GM18868 (cell line): ENCODE data around the gene RPSA.
A peak's percentile ranks its signal among the peaks of the same experiment; 100 is the strongest.
"Not testable (repeated sequence)": the region's sequence is repeated elsewhere in the genome, so short reads cannot be mapped to it uniquely, and the experiment has no call there.

Experiments
- ATAC-seq: cut with Tn5 transposase; IDR thresholded peaks from one replicate; pipeline ENCODE4 v1.9.1; 2021; ENCODE audit warnings: mild to moderate bottlenecking, moderate library complexity; ENCODE audit not compliant: unreplicated experiment

RPSA gene

GRCh38 chr3:39388153-39388552, 18.4 kb upstream of the RPSA start:
- ATAC-seq = no peak

- ATAC-seq = peak; percentile 82
Observed at GRCh38 chr3:39388741-39389248, 17.7 kb upstream of the RPSA start.

GRCh38 chr3:39390181-39390580, 16.3 kb upstream of the RPSA start:
- no peak for ATAC-seq

- no peak for ATAC-seq
Observed at GRCh38 chr3:39396690-39397089, 9.8 kb upstream of the RPSA start.

- no peak for ATAC-seq
Observed at GRCh38 chr3:39398700-39399099, 7.8 kb upstream of the RPSA start.

- ATAC-seq = no peak
Observed at GRCh38 chr3:39401983-39402382, 4.5 kb upstream of the RPSA start.

GRCh38 chr3:39404943-39405686, 1.4 kb upstream of the RPSA start:
- no peak for ATAC-seq

GRCh38 chr3:39405687-39406367, 693 bp upstream of the RPSA start:
- no peak for ATAC-seq

GRCh38 chr3:39407259-39407629, 724 bp downstream of the RPSA start:
- ATAC-seq = no peak

GRCh38 chr3:39407773-39408492, 1.4 kb downstream of the RPSA start:
- no peak for ATAC-seq

- ATAC-seq = no peak
Observed at GRCh38 chr3:39408493-39409372, 2.2 kb downstream of the RPSA start.

- no peak for ATAC-seq
Observed at GRCh38 chr3:39409514-39410136, 3.1 kb downstream of the RPSA start.

- ATAC-seq = no peak
Observed at GRCh38 chr3:39410893-39411292, 4.4 kb downstream of the RPSA start.

GRCh38 chr3:39412668-39413260, 6.2 kb downstream of the RPSA start:
- ATAC-seq = no peak

GRCh38 chr3:39413691-39414420, 7.3 kb downstream of the RPSA start:
- ATAC-seq = no peak

- no peak for ATAC-seq
Observed at GRCh38 chr3:39414421-39414907, 7.9 kb downstream of the RPSA start.

GRCh38 chr3:39415302-39415701, 8.8 kb downstream of the RPSA start:
- not testable (repeated sequence) for ATAC-seq

- no peak for ATAC-seq
Observed at GRCh38 chr3:39415983-39416382, 9.5 kb downstream of the RPSA start.

GRCh38 chr3:39416998-39417397, 10.5 kb downstream of the RPSA start:
- not testable (repeated sequence) for ATAC-seq
